DMS114 treated with DMSO at 0.1 percent for 48 hours (cell line): ENCODE results near the gene CACNA2D4.

Source experiments
- DNase-seq: peaks from one replicate; lab custom pipeline; 2025; ENCODE audit not compliant: unreplicated experiment; lab: John Stamatoyannopoulos, UW

The CACNA2D4 gene

DNA sequence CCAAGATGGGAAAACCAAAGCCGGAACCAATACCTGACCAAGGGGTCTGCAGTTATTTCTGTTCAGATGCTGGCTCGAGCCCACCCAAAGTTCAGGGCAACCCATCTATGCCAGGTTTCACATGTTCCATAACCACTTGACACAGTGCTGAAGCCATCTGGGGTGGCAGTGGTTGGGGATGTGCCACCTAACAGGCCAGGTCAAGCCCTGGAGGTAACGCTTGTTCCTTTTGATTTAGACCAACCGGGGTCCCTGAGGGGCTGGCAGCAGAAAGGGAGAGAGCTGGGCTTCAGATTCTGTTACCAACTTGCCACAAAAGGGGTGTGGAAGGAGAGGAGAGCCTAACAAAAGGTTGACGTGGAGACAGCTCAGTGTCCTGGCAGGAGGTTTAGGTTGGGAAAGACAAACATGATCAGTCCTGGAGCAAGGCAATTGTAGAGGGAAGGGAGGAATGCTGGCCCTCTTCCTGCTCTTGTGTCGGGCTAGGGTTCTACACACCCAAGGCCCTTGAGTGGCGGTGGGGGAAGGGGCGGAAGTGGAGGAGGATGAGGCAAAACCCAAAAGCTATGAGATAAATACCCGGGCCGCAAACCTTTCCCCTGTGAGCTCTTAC lies 31.9 kb downstream of the CACNA2D4 start:
- DNase-seq: no peak

DNA sequence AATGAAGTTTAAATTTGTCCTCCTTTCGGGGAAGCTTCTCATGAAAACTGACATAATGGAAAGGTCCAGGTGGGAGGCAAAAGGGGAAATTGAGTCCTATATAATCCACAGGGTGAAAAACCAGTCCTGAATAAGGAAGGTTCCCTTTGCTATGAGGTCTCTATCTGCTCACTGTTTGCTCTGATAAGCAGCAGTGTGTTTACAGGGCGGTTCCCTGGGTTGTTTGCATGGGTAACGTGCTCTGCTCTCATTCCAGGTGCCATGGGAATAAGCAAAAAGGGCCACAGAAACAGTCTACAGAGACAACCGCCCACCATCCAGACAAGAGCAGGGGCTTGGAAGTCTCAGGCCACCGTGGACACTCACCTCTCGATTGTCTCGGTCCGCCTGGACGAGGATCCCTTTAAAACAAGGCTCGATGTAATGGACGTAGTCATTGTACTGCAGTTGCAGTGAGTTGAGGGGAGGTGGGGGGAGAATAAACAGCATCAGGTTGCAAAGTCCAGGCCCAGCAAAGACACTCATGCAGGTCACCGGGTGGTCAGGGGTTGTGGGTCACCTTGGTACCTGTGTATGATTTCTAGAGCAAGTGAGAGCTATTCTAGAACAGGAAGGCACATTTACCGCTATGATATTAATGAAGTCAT lies 32.7 kb downstream of the CACNA2D4 start:
- no peak for DNase-seq

DNA sequence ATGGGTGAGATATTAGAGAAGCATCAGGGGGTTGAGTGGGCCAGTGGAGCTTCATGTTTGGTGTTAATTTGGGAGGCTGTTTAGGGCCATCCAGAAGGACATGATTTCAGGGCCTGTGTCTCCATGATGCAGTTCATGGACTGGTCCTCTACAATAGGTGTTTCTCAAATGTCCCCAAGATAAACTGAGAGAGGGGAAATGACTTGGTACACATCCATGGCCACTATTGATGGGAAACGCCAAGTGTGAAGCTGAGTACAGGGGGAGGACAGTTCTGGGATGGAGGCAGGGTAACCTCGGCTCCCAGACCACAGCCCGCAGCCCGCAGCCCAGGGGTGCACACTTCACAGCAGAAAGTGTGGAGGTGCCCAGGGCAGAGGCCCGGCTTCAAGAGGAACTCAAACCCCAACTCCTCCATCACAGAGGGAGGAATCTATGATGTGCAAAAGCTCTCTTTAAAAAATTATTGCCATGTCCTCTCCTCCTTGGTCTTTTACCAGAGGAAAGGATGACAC lies 33.3 kb downstream of the CACNA2D4 start:
- DNase-seq: no peak

DNA sequence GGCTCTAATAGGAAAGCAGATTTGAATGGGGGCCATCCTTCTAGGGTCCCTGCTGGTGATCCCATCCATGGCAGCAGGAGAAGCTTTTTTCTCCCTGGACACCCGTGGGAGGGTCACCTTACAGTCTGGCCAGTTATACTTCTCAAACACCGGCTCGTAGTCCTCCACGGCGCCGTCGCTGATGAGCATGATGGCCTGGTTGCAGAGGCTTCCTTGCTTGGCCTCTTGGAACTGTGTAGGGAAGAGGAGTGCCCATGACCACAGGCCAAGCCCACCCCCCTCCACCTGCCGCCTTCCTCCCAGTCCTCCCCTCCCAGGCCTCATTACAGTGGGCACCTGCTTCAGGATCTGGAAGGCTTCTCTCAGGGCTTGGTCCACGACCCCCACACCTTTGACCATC lies 33.8 kb downstream of the CACNA2D4 start:
- DNase-seq: no peak

DNA sequence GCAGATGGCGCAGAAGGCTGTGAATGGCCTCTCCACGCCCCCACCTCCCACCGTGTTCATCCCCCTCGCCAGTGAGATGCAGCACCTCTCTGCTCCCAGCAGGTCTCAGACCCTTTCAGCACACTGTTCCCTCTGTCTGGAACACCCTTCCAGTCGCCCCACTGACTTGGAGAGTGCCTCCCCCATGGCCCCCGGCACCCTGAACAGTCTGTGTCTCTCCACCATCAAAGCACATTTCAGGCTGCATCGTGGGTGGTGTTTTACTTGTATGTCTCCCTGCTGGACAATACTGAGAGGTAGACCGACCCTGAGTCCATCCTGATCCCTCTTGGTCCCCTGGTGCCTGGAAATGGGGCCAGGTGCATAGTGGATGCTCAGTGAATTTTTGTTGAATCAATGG lies 34.9 kb downstream of the CACNA2D4 start:
- DNase-seq: no peak

DNA sequence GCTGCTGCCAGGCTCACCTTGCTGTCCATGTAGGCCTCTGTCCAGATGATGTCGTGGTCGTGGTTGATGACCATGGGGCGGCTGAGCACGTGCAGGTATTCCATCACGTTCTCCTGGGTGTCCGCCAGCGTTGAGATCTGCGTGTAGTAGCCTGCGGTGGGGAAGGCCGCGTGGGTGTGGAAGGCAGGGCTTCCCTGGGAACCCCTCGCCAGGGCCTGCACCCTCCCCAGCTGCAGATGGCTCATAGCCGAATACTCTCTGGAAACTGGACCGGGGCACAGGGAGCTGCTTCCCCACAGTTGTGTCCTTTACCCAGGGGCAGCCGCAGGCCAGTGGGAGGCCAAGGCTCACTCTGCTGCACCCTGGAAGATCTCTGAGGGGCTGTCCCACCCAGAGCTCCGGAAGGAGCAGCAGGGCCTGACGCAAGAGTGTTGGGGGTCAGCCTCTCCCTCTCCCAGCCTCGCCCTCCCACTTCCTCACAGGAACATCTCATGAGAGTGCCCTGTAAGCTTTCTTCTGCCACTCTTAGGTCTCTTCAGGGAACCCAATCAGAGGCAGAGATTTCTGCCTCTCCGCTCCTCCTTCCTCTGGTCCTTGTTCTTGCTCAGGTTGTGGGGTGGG lies 35.5 kb downstream of the CACNA2D4 start:
- no peak for DNase-seq

DNA sequence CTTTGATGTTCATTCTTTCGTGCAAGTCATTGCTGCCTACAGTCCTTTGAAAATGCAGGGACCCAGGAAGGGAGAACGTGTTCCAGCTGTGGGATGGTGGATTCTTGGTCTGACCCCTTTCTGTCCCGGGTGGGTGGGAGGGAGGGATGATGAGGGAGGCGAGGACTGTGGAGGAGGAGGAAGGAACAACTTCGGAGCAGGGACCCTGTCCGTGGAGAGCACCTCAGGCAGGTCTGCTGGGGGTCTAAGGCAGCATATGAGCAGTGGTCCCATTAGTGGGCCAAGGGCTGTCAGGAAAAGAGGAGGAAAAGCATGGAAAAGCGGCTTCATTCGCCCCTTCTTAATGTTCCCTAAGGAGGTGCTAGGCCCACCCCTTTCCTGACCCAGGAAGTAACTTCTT lies 36.0 kb downstream of the CACNA2D4 start:
- no peak for DNase-seq

DNA sequence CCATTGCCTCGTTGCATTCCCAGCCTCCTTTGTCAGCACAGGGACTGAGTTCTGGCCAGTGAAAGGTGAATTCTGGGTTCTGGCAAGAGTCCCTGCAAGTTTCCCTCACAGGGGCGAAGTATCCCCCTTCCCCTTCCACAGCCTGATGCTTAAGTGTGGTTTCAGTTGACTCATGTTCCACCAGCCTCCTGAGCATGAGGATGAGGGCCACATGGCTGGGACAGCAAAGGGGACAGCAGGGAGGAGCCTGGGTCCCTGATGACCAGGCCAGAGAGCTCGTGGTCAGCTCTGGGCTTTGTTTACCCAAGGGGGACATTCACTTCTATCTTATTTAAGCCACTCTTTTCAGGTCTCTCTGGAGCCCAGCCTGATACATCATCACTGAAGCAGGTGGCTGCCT lies 36.5 kb downstream of the CACNA2D4 start:
- no peak for DNase-seq

DNA sequence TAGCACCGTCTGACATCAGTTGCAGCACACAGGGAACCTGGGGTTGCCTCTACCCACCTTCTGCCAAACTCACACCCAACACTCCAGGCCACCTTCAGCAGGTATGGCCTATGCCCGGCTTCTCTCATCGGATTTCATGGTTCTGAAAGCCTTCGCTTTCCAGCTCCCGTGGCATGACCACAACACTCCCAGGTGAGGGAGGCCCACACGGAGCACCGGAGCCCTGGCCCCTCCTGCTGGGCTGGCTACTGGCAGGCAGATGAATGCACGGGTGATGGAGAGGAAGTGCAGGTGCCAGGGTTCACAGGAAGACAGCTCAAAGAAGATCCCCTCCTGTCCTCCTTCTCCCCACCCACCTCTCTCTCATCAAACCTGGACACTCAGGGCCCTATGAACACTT lies 37.2 kb downstream of the CACNA2D4 start:
- DNase-seq: no peak

DNA sequence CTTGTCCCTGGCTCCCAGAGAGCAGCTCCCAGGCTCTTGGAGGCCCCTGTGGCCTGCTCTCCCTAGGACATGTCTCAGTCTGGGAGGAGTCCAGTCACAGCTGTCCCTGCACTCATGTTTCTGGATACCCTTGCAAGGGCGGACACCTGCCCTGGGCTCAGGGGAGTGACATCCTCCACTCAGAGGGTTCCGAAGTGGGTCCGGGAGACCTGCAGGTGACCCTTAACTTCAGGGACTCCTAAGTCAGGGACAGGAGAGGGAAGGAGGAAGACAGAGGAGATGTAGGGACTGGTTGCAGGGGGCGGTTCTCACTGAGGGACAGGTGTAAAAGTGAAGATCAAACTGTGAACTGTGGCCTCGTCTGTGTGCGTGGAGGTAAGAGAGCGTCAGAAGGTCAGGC lies 37.6 kb downstream of the CACNA2D4 start:
- no peak for DNase-seq

DNA sequence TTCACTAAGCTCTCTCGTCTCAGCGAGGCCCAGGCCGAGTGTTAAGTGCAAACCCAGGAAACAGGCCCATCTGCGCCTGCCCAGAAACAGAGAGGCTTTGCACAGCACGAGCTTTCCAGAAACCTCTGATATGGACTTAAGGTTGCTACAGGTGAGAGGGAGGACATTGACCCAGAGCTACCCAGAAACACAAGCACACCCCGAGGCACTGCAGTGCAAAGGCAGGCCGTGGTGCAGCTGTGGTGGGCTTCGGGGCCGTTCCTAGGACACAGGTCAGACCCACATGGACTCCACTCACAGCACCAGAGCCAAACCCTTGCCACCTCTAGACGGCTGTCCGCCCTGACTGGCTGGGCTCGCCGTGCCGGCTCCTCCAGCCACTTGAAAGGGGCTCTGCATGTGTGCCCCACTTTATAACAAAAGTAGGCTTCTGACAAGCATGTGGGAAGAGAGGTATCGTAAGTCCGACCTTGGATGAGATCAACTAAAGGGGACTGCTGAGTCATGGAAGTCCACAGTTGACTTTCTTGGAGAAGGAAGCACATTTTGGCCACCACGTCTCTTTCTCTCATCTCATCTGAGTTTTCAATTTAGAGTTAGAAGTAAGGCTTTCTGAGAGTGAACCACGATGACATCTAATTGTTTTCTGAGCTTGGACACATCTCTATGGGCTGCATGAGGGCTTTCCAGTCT lies 38.2 kb downstream of the CACNA2D4 start:
- DNase-seq: no peak

DNA sequence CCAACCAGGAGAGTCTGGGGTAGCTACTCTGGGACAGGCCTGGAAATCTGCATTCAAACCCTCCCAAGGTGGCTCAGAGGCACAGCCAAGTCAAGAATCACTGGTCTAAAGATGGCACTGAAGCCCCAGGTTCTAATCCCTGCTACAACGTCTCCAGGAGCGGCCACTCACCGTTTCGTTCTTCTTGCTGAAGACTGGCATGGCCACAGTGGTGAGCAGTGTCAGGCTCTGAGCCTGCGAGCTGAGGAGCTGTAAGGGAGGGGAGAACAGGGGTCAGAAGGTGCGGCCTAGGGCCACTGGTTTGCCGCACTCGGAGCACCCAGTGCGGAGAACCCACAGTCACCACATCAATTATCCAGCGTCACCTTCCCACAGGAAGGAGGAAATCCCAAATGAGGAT lies 38.8 kb downstream of the CACNA2D4 start:
- no peak for DNase-seq

DNA sequence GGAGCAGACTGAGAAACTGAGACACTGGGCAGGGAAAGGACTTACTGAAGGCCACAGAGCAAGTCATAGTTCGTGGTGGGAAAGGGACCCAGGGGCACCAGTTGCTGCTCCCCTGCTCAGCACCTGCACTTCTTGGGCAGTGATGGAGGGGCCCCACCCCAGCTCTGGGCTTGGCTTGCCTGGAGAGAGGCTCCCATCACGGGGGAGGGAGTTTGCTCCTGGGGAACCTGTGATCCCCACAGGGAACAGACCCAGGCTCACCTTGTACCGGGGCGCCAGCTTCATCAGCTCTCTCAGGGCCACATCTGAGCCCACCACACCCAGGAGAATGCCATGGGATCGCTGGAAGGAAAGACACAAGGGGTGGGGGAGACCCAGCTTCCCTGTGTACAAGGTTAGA lies 39.8 kb downstream of the CACNA2D4 start:
- no peak for DNase-seq

DNA sequence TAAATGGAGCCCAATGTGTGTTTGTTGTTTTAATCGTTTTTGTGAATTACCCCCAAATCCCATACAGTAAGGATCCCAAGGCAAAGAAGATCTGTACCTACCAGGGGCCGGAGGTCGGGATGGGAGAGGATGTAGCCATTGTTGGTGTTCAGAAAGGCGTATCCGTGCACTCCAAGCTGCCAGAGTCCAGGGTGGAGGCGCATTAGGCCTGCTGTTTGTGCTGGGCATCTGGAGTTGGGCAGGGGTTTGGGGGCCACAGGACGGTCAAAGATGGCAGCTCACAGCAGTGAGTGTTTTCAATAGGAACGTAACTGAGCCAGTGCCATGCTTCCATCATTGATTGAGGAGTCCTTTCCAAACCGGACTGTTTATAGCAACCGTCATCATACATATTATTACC lies 40.2 kb downstream of the CACNA2D4 start:
- no peak for DNase-seq

DNA sequence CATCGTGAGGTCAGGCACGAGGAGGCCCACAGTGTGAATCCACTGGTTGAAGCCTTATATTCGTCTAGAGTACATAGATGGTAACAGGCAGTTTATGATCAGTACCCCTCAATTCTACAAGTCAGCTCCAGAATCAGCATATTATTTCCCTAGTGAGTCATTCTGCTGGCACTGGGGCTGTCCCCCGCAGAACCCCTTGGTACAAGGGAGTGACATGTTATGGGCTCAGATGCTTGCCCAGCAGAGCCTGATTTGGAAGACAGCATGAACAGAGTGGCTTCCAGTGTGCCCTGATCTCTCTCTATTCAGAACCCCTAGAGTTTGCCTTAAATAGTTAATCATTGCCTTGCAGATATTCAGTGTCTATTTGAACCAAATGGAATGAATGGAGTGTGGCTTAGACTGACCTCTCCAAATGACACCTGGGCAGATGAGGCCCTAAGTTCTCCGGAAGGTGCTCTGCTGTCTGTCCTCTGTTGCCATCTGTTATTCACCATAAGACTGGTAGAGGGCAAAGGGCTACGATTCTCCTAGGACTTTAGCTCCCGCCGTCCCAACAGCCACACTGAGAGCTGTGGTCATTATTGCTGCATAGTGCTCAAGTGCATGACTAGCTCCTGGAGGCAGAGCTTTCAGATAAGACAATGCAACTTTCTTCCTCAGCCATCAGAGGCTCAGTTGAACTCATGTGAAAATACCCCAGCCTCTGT lies 41.1 kb downstream of the CACNA2D4 start:
- no peak for DNase-seq

DNA sequence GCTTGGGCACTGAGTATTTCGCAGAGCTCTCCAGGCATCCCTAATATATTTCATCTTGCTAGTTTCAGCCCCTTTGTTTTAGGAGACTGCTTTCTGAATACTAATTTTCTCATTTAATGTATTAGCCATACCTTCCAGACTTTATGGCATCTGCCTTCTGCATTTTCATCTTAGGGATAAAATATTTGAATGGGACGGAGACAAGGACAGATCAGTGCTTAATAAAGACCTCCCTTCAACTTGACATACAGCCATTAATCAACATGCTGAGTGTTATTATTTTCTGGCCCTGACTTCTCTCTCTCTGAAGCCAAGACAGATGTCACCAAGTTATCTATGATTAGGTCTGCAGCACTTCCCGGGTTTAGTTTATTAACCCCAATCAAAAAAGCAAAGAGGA lies 42.4 kb downstream of the CACNA2D4 start:
- no peak for DNase-seq

DNA sequence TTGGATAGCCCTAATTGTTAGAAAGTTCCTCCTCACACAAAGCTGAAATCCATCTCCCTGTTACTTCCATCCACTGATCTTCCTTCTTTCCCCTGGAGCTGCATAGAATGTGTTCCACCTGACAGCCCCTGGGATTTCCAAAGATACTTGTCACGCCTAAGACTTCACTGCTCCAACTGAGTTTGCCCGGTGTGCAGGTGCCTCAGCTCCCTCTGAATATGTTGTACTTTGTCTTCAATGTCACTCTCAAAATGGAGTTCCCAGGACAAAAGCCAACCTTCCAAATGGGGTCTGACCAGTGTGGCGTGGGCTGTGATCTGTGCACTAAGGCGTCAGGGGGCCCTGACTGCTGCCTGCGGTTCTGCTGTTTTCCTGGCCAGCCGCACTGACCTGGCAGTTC lies 42.8 kb downstream of the CACNA2D4 start:
- DNase-seq: no peak

DNA sequence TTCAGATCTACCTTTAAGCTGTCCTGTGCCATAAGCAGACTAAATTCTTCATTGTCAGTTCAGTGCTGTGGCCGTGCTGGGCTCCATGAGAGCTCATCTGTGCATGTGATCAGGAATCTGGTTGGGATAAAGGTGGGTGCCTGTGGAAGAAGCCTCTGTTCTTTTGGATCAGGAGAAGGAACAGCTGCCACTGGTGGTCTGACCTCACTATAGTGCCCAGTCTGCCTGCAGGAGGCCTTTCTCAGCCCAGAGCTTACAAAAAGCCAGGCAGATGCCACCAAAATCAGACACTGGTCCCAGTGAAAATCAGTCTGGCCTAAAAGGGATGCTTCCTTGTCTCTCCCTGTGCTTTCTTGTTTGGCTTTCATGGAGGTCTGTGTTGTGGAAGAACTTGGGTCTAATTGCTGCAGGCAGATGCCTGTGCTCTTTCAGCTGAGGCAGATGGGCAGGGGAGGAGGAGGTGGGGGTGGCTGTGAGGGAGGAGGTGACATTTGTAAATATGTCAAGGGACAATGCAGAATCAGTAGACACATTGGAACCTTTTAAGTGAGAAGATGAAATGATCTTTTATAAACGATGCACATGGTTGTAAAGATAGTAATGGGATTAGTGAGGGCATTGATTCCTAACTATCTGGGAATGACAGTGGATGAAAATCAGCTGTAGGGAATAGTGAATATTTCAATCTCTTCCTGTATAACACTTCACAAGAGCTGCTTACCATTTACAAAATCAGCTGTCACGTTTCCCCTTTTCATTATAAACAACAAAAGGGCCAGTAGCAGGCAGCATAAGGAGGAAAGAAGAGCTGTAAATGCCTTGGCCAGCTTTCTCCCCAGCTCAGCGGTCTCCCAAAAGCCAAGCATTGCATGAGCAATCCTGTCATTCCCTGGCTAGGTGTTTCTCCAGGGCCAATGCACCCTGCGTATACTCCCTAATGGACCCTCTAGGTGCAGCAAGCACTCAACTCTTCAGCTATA lies 44.6 kb downstream of the CACNA2D4 start:
- no peak for DNase-seq

DNA sequence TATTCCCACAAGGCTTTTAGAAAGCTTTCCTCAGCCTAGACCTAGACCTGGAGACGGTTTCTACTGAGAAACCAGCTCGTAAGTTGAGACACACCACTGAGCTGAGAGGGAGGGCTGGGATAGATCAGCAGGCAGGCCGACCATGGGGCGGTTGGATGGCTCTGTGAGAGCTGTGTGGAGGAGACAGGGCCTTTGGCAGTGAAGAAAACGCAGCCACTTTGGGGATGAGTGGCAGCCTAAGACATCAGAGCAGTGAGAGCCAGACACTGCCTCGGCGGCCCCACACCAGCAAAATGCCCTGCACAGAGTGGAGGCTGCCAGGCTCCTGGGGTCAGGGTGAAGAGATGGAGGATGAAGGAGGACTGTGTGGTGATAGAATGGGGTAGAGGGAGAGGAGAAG lies 46.0 kb downstream of the CACNA2D4 start:
- DNase-seq: no peak

DNA sequence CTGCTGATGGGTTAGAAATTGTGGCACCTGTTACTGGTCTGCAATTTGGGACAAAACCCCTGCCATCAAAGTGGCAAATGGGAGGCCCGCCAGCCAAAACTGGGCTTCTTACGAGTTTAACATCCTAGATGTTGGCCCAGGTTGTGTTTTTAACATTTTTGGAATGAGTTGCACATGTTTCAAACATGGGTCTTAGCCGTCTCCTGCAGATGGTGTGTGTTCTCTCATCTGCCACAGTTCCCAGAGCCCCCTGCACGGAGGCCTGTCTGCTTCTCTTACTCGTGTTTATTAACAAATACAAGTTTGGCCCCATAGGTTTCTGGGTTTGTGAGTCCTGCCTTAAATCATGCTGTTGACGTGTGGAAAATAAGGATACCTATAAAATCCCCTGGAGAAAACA lies 46.5 kb downstream of the CACNA2D4 start:
- no peak for DNase-seq
